Ecto neural progenitor cell (in vitro differentiated cells): ENCODE results near the gene ANK3.

ENCODE experiments used
- DNase-seq: peaks from one replicate; pipeline ENCODE4 v3.0.0-alpha.2; 2018; ENCODE audit warnings: low spot score

Gene ANK3

DNA sequence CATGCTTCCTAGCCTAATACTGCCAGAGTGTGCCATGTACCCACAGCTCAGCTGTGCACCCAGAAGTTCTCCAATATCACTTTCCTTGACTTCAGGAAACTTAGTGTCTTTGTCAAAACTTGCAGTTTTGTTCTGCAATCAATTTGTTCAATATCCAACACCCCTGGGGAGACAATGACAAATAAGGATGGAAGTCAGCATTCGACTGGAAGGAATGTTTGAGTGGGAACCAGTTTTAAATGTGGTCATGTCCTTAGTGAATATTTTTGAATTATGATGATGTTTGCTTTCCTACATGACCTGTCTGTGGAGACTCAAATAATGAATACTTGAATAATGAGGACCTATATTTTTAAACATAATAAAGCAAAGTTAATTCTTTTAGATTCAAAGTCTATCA lies 112.0 kb downstream of the ANK3 start:
- no peak for DNase-seq

DNA sequence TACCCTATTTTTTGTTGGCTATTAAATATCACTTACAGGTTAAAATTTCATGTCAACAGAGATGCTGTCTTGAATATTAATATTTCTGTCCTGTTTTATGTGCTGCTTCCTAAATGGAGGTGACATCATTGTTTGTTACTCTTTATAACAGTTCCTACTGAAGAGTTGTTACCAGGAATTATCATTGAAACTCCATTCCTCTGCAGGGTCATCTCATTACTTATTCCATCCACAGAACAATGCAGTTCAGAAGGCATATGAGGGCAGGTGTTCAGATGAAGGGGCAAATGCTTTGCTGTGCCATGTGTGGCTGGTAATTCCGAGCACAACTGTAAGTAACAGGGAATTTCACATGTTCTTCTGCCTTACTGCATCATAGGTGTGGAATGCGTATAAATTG lies 113.4 kb downstream of the ANK3 start:
- DNase-seq: no peak

DNA sequence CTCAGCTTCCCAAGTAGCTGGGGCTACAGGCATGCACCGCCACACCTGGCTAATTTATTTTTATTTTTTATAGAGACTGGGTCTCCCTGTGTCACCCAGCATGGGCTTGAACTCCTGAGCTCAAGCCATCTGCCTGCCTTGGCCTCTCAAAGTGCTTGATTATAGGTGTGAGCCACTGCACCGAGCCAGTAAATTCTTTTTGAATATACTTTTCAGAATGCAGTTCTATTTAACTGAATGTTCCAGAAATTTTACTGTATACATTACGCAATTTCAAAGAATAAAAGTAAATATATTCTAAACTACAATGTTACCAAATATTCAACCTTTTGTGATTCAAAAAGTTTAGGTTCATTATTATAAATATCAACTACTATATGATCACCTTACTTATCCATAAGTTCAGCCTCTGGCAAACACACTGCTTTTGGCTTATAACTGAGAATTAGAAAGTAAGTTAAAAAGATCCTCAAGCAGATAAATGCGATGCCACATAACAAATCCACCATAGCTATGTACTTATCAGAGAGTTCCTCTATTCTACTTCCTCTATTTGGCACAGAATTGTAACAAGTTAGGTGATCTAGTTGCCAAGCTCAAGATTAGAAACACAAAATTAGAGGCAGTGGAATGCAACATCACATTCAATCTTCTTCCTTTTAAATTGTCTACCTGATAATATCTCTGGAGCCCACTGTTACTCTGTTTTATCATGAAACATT lies 118.2 kb downstream of the ANK3 start:
- DNase-seq: no peak

DNA sequence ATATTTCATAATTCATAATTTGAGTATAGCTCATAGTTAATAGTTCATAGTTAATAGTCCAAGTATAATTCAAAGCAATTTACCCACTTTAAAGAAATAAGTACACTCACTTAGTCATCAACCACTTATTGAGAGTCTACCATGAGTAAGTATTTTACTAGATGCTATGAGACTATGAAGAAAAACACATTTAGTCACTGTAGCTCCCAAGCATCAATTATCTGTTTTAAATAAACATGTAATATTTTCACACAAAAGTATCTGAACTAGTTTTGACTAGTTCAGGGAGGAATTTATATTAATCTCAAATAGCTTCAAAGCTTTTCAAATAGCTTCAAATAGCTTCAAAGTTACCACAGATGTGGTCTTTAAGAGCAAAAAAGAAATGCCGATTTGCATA lies 119.2 kb downstream of the ANK3 start:
- no peak for DNase-seq

DNA sequence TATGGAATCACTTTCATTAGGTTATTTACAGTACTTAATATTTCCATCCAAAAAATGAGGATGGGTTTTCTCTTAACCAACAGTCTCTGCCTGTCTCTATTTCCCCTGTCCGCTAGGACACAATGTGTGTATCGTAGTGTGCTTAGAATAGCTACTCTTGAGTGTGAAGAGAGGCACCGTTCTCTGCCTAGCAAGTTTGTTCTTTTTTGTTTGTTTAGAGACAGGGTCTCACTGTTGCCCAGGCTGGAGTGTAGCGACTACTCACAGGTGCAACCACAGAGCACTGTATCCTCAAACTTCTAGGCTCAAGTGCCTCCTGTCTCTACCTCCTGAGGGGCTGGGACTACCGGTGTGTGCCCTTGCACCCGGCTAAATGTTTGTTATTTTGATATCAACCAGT lies 121.9 kb downstream of the ANK3 start:
- no peak for DNase-seq

DNA sequence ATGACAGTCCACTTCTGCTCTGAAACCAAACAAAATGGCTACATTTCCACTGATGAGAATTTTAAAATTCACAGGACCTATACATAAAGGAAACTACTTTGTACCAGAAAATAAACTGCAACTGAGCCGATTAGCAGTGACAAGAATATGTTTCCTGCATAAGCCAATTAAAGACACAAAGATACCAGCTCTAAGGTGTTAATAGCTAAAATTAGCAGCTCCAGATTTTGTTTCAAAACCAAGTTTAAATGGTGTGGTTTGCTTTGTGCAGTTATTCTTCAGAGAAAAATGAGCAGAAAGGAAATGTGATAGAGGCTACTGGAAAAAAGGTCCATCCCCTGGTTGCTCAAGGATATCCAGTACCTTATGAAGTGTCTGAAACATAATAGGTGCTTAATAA lies 123.2 kb downstream of the ANK3 start:
- DNase-seq: no peak

DNA sequence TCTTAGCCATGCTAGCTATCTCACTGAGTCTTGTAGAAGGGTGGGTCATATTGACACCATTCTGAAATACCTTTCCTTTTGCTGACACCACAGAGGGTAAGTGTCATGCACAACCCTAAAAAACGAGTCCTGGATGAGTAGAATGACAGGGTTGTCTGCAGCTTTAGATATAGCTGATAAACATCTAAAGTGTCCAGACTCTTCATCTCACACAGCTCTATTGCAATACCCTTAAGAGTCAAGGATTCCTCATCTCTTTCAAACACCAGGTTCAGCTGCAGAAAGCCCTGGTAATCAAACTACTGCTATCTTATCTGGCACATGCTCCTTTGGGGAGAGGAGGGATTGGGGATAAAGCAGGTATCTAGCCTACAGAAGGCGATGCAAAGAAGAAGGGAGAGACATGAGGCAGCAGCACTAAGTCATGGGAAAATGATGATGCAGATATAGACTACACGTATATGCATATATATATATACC lies 127.0 kb downstream of the ANK3 start:
- DNase-seq: no peak

DNA sequence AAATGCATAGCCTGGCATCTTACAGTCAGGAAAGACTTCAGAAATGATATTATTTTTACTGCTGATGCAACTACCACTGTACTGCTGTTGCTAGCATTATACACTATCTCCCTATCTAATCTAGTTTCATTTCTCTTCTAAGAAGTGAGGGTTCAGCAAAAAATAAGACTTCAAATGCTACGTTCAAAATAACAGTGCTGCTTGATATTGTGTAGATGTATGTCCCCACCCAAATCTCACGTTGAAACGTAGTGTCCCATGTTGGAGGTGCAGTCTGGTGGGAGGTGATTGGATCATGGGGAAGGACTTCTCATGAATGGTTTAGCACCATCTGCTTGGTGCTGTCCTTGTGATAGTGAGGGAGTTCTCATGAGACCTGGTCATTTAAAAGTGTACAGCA lies 129.4 kb downstream of the ANK3 start:
- DNase-seq: no peak

DNA sequence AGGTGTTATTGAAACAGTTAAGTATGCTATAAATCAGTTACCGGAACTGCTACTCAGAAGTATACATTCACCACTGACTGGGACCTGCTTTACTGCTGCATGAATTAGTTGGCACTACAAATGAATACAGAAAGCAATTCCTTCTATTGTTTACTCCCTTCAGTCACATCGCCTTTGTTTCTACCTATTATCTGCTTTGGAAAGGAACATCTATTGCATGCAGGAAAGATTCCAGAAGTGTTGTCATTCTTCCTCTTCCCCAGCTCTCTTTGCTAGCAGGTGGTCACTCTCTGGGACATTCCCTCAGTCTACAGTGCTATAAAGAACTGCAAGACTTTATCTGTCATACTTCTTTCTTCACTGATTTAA lies 131.3 kb downstream of the ANK3 start:
- no peak for DNase-seq

DNA sequence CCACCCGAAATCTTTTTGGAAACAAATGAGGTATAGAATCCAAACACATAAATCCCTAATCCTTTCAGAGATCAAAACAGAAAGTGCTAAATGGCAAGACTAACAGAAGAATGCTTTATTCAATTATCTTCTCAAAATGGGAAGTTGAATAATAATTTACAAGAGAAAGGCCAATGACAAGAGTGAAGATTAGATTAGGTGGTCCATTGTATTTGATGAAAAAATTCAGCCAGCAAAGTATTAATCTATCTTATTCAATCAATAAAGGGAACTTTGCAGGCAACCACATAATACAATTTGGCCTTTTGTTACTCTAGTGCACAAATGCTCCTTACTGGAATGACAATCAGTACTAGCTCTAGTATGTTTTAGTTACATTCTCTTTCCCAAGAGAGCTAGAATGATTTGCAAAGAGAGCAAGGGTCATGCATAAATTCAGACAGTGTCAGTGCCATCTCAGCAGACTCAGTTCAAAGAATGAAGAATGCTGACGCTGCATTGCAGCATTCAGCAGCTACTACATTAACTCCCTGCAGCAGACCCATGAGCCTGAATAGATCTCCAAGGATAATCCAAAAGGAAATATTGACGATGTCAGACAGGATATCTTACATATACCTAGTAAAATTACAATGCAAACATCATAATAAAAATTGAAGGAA lies 131.8 kb downstream of the ANK3 start:
- no peak for DNase-seq

DNA sequence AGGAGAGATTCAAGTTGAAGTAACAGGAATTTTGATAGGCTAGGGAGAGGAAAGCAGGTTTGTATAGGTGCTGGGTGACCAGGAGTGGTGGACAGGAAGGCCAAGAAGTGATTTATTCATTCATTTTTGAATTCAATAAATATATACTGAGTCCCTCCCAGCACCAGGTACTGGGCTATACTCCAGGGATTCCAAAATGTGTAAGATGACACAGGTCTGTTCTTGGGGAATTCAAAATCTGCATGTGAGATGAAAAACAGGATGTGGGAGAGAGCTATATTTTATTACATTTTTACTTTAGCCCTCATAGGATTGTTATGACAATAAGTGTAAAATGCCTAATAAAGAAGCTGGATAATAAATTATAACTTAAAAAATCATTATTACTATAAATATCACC lies 134.9 kb downstream of the ANK3 start:
- no peak for DNase-seq

DNA sequence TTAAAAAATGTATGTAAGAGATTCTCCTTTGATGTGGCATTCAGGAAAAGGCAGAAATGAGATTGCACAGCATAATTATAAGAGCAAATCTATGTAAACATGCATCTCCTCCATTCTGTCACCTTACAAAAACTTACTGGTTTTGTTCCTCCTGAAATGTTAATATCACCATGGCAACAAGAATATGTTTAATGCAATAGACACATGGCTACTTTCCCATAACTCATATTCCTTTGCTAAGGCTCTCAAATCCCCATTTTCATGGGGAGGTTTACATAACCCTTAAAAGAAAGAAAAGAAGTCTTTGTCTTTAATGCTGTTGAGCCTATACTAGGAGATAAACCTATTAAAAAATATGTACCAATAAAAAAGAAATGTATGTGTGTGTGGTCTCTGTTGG lies 136.2 kb downstream of the ANK3 start:
- DNase-seq: no peak

DNA sequence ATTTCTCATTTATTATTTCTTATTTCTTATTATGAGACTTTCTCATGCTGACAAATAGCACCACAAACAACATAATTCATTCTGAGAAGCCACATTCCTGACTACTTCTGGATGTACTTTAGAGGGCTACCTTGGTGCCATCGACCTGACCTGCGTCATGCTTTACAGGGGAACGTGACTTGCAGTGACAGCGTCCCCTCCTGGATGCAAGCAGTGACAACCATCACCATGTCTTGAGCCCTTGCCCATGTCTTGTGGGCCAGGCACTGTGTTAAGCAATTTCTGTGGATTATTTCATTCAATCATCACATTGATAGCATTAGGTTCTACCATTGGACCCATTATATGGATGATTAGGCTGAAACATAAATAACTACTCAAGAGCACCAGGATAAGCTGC lies 137.0 kb downstream of the ANK3 start:
- DNase-seq: no peak

DNA sequence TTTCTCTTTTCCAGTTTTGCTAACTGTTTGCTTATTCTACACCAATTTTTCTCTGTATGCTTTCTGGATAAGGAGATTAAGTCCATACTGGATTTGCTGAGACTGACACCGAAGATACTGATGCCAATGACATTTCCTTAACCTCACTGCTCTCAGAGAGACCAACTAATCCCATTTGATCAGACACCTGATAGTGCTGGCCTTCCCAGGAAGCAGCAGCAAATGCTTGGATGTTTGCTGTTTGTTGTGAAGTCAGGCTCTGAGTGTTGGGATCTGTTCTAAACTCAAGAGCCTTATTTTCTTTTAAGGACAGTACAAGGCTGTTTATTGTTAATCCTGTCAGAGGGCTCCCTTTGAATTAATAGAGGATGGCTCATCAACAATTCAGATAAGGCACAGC lies 143.3 kb downstream of the ANK3 start:
- DNase-seq: no peak

DNA sequence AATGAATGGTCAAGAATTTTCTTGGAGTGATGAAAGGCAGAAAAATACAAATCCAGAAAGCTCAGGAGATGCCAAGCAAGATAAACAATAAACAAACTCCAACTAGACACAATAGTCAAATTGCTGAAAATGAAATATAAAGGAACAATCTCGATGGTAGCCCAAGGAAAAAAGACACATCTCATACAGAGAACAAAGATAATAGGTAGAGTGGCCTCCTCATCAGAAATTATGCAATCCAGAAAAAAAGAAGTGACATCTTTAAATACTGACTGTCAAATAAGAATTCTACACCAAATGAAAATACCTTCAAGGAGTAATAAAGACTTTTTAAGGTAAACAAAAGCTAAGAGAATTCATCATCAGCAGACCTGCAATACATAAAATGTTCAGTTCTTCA lies 150.4 kb downstream of the ANK3 start:
- DNase-seq: no peak

DNA sequence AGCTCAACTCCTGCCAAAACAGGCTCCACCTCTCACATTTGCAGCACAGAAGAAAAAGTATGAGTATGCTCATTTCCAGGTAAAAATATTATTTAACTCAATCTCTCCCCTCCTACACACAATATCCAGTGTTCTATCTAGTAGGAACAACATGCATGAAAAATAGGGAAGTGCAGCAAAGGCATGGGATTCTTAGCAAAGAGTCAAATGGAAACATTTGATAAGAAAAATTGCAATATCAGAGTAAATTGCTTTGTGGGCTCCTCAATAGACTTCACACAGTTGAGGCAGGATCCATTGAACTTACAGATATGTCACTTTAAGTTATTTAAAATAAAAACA lies 150.9 kb downstream of the ANK3 start:
- DNase-seq: no peak

DNA sequence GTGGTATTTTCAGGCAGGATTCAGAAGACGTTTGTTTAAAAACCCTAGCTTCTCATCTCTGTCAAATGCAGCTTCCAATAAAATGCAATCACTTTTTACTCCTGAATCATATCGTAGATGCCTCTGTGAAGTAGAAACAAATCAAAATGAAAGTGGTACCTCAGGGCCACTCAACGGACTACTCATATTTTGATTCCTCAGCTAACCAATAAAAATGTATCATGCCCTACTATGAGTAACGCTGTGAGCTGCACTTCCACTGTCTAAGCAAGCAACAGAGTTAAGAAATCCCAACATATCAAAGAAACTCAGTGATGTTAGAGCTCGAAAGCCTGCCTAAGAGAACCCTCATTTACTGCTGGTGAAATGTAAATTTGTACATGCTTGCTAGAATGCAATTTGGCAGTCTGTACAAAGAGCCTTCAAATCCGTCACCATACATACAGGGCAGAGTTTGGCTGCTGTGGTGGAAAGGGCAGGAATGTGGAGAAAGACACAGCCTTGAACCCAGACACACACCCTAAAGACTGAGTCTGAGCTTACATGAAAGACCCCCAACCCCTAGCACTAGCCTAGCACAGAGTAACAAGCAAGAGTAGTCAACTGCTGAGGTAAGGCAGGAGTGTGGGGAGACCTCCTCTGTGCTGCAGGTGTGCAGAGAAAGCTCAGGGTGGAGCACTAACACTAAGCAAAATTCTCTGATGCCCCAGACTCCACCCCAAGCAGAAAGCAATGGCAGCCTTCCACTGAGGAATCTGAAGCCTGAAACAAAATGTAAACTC lies 151.5 kb downstream of the ANK3 start:
- DNase-seq: no peak

DNA sequence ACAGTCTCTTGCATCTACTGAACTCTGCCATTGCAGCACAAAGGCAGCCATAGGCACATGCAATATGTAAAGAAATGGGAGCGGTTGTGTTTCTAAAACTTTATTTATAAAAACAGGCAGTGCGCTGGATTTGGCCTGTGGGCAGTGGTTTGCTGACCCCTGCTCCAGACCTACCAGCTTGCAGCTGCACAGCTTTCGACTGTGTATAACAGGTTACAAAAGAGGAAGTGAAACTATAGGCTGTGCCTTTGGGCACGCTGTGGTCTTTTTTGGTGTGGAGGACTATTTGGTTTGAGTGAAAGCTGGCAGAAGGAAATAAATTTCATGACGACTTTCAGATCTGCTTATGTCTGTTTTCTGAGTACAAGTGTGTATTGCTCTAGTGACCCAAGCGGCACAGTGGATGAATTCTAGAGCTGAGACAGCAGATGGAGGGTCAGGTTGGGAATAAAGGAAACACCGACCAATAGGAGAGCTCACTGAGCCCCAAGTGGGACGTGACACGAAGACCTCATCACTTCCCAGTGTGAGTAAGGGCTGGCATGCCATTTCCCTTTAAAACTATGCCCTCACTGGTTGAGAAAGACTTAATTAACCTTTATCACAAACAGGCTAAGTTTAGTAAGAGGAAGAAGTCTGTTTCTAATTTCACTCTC lies 152.7 kb downstream of the ANK3 start:
- no peak for DNase-seq

DNA sequence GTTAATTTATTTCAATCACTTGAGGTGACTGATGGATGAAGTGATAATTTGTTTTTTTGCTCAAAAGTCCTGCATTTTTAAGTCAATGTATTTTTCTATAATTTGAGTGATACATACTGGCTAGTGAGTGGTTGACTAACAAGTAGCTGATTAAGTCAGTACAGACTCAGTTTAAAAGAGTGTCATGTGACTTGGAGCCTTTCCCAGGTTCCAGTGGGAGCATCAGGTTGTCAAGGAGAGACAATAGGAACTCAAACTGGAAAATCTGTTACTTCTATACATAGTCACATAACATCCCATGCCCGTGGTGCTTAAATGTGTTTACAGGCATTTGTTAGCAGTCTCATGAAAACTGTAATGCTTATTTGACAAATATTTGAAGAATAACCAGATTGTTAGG lies 154.7 kb downstream of the ANK3 start:
- no peak for DNase-seq

DNA sequence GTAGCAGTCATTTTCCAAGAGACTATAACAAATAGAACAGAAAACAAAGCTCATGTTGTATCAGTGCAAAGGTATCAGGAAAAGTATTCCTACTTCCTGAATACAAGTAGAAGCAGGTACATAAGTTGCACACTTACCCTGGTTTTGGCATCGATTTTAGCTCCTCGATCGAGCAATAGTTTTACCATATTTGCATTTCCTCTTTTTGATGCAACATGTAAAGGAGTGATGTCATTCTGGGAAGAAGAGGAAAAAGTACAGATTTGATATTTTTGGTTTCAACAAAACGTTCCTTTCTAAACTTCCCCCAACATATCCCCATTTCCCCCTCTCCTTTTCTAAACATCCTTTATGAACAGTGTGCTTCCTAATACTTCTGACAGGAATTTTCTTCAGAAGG lies 155.1 kb downstream of the ANK3 start:
- no peak for DNase-seq

DNA sequence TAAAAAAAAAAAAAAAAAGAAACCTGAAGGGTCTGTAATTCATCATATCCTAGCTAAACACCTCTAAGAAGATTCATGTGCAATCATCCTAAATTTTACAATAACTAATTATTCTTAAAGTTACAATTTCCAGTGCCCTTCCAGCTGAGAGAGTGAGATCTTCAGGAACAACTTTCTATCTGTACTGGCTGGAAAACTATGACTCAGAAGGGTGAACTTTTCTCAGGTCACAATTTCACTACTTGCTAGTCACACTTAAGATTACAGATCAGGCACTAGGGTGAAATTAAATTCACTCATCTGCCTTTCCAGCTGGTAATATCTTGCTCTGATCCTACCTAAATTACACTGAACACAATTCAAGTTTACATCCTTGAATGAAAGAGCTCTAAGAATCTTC lies 158.8 kb downstream of the ANK3 start:
- no peak for DNase-seq

DNA sequence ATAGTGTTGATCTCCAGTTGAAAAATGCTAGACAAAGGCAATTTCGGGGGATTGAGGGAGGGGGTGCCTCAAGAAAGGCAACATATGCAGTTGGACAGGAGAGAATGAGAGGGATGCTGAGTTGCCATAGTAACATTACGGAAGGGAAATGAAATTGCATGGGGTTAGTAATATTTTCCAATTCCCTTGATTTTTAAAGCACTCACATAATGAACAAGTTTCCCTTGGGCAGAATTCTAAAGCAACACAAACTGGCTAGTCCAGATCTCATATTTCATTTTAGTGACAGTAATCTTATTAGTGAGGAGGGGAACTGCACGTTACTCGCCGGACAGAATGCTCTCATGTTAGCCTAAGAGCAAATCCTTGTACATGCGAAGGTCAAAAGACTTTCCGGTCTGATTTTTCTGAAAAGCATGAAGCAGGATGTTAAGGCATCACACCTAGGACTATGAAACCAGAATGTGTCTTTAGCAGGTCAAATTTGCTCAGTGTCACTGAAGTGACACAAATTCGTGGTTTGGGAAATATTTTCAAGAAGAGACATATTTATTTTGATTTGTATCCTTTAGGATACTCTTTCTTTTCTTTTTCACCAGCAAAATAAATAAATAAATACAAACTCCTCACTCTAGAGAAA lies 165.5 kb downstream of the ANK3 start:
- DNase-seq: no peak
